BJ (cell line): ENCODE results near the gene KRTAP4-16. TPM values are rescaled to one million over a fixed set of nuclear protein-coding genes. Genes with fewer than 3 reads are reported as not detected.
"Not testable (repeated sequence)": the region's sequence is repeated elsewhere in the genome, so short reads cannot be mapped to it uniquely, and the experiment has no call there.

Experiments used
- CTCF ChIA-PET: fragments of 350-600 bp; formaldehyde crosslinking; extraction: SDS; loops from one replicate; lab custom pipeline; 2021; ENCODE audit warnings: antibody characterized with exemption, inconsistent platforms; lab: Yijun Ruan, JAX
- POLR2A ChIA-PET: fragments of 300-600 bp; sonication (Branson Sonifier 250); formaldehyde crosslinking; extraction: SDS; loops from one replicate; lab custom pipeline; 2021; ENCODE audit warnings: antibody characterized with exemption; lab: Charles Lee
- DNase-seq: peaks from one replicate; pipeline ENCODE4 v3.0.0-alpha.2; 2011; ENCODE audit warnings: low read depth
- H3K27me3 ChIP-seq: 2 replicates; pipeline ENCODE4 v1.6.0; 2011; ENCODE audit warnings: low read length; ENCODE audit not compliant: control insufficient read depth, insufficient read depth
- H3K36me3 ChIP-seq: 2 replicates; pipeline ENCODE4 v1.5.1; 2011; ENCODE audit warnings: low read length; ENCODE audit not compliant: control insufficient read depth, insufficient read depth
- H3K4me3 ChIP-seq: 2 replicates; pipeline ENCODE4 v1.5.1; 2011; ENCODE audit warnings: low read depth, mild to moderate bottlenecking, control low read depth, low read length
- polyA minus RNA-seq: library from RNA; depleted of rRNA, polyadenylated mRNA; stranded (reverse); fragments of >200 nt; gene quantifications from 2 replicates; pipeline ENCODE4 v1.2.3, GENCODE V29; 2011; rRNA and poly(A)+ RNA removed
- polyA plus RNA-seq: library from polyadenylated mRNA; depleted of rRNA; stranded (reverse); fragments of >200 nt; gene quantifications from 2 replicates; pipeline ENCODE4 v1.2.3, GENCODE V29; 2011; rRNA removed
- TF ChIP-seq, protein P1 (sequence below): IDR thresholded peaks from 2 replicates; pipeline ENCODE4 v1.5.1; 2011; ENCODE audit warnings: low read depth, mild to moderate bottlenecking, control low read depth, inconsistent platforms, low read length, moderate library complexity; ENCODE audit not compliant: insufficient read depth

Gene KRTAP4-16
- polyA plus RNA-seq (not detected in 2 replicates), polyA minus RNA-seq (not detected in 2 replicates)

DNA sequence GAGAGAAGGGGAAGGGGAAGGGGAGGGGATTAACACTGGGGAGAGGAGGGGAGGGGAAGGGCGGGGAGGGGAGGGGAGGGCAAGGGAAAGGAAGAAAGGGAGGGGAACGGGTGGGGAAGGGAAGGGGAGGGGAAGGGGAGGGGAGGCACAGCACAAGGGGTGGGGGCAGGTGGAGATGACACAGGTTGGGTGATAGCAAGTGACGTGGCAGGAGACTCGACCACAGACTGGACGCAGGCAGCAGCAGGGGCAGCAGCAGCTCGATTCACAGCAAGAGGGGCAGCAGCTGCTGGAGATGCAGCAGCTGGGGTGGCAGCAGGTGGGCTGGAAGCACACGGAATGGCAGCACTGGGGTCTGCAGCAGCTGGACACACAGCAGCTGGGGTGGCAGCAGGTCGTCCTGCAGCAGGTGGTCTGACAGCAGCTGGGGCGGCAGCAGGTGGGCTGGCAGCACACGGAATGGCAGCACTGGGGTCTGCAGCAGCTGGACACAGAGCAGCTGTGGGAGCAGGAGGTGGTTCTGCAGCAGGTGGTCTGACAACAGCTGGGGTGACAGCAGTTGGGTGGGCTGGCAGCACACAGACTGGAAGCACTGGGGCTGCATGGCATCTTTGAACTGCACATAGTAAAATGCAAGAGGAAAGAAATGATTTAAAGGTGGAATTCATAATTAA is at the start of gene KRTAP4-16:
KRTAP4-16 (minus strand) TSS at position 624 of the 674 bp plus-strand sequence; CDS start at position 624, 0 bp downstream.
- H3K36me3 ChIP-seq, result no peaks in the 10 kb centered on the region
- TF ChIP-seq, protein P1, sequence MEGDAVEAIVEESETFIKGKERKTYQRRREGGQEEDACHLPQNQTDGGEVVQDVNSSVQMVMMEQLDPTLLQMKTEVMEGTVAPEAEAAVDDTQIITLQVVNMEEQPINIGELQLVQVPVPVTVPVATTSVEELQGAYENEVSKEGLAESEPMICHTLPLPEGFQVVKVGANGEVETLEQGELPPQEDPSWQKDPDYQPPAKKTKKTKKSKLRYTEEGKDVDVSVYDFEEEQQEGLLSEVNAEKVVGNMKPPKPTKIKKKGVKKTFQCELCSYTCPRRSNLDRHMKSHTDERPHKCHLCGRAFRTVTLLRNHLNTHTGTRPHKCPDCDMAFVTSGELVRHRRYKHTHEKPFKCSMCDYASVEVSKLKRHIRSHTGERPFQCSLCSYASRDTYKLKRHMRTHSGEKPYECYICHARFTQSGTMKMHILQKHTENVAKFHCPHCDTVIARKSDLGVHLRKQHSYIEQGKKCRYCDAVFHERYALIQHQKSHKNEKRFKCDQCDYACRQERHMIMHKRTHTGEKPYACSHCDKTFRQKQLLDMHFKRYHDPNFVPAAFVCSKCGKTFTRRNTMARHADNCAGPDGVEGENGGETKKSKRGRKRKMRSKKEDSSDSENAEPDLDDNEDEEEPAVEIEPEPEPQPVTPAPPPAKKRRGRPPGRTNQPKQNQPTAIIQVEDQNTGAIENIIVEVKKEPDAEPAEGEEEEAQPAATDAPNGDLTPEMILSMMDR, result no peak
- H3K27me3 ChIP-seq, result no peaks in the 10 kb centered on the region
- POLR2A ChIA-PET, result no interaction called here
- DNase-seq, result no peak
- CTCF ChIA-PET, result interaction anchor here (0.8 kb wide), 1 partner anchor 246 kb away, joined by 4 read pairs; no protein-coding TSS in a partner anchor
- no peak within 1 kb of the TSS for H3K4me3 ChIP-seq

GRCh38 chr17:41151525-41151924 is 49.5 kb upstream of the KRTAP4-16 start:
- CTCF ChIA-PET, result no interaction called here
- POLR2A ChIA-PET, result no interaction called here
- H3K4me3 ChIP-seq, result no peak overlapping the region
- TF ChIP-seq, protein P1, result no peak
- no peak for DNase-seq
- H3K36me3 ChIP-seq, result no peaks in the 10 kb centered on the region
- no peaks in the 10 kb centered on the region for H3K27me3 ChIP-seq

- CTCF ChIA-PET, result no interaction called here
- H3K27me3 ChIP-seq, result no peaks in the 10 kb centered on the region
- no peaks in the 10 kb centered on the region for H3K36me3 ChIP-seq
- DNase-seq, result no peak
- TF ChIP-seq, protein P1, result no peak
- H3K4me3 ChIP-seq, result no peak overlapping the region
- POLR2A ChIA-PET, result no interaction called here
Observed at GRCh38 chr17:41150026-41150425, 48.0 kb upstream of the KRTAP4-16 start.

- CTCF ChIA-PET, result no interaction called here
- Histone ChIP-seq H3K4me3 (no peak within 1 kb of the TSS), H3K27me3 (no peaks in the 10 kb centered on the region), H3K36me3 (no peaks in the 10 kb centered on the region)
- TF ChIP-seq, protein P1, result no peak
- POLR2A ChIA-PET, result no interaction called here
- no peak for DNase-seq
Observed at GRCh38 chr17:41149652-41149985, 47.6 kb upstream of the KRTAP4-16 start, which contains the start of gene KRTAP4-5. TSS of gene KRTAP4-5 (minus strand) at chr17:41149825. CDS start at chr17:41149767, 58 bp downstream.

DNA sequence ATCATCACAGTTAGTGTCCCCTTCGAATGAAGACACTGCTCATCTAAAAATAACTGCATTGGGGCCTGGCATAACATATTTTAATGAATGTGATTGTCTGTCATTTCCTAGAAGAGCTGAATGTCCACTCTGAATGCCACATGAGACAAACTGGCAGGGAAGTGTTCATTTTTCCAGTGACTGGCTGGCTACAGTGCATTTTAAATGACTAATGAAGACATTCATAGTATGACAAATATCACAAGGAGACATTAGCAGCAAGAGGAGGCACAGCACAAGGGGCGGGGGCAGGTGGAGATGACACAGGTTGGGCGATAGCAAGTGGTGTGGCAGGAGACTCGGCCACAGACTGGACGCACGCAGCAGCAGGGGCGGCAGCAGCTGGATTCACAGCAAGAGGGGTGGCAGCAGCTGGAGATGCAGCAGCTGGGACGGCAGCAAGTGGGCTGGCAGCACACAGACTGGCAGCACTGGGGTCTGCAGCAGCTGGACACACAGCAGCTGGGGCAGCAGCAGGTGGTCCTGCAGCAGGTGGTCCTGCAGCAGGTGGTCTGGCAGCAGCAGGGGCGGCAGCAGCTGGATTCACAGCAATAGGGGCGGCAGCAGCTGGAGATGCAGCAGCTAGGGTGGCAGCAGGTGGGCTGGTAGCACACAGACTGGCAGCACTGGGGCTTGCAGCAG is 47.1 kb upstream of the KRTAP4-16 start:
- CTCF ChIA-PET, POLR2A ChIA-PET, H3K27me3 ChIP-seq, H3K4me3 ChIP-seq, DNase-seq, H3K36me3 ChIP-seq: not testable (repeated sequence)
